Measurements from ENCODE around the gene ANAPC4. TPM values are rescaled to one million over a fixed set of nuclear protein-coding genes. Genes with fewer than 3 reads are reported as not detected.

Gene ANAPC4
- total and polyA plus RNA-seq, 2 of the 8 experiments (the other 6 are each of a cell fraction or from before 2014, with no cell fraction given): 8.7 to 31.6 TPM

DNA sequence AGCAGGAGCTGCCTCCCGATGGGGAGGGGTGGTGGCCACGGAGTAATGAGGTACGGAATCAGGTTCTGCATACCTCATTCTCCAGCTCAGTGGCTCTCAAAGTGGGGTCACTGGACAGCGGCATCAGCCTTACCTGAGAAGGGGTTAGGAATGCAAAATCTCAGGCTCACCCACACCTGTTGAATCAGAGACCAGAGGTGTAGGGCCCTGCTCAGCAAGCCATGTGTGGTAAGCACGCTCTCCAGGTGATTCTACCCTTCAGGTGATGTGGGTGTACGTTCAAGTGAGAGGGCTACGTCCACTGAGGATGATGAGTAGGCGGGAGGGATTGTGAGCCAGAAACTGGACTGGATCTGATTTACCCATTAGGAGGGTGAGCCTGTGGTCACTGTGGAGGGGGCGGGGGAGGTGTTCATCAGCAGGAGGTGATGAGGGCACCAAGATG lies 65.8 kb downstream of the ANAPC4 start:
- no peaks in the 10 kb centered on the region for H4K20me1 ChIP-seq (replicated peaks in 1 of 2; ENCODE audit: control insufficient read depth in 1 of 2, insufficient read depth in 2 of 2, low read length in 2 of 2)
- H3K79me1 ChIP-seq (ENCODE audit: low read depth, low read length): no peaks in the 10 kb centered on the region
- H2BK15ac ChIP-seq (ENCODE audit: low read length): no peak overlapping the region
- H2BK5ac ChIP-seq (ENCODE audit: low read depth, low read length): no peak overlapping the region
- FAIRE-seq (no peak), DNase-seq (ENCODE audit: low read depth in 1 of 2, low spot score in 2 of 2) (no peak)
- no peaks in the 10 kb centered on the region for H3K36me3 ChIP-seq (ENCODE audit: control insufficient read depth in 2 of 4, insufficient read depth in 4 of 4, low read length in 3 of 4)
- no peak overlapping the region for H2BK120ac ChIP-seq (replicated peaks; ENCODE audit: low read depth, low read length)
- ChIA-PET POLR2A (ENCODE audit: partially characterized antibody) (interaction anchor here (1.0 kb wide), 1 partner anchor 21 kb away, joined by 3 read pairs; no protein-coding TSS in a partner anchor), CTCF (ENCODE audit: partially characterized antibody) (interaction anchor here (0.7 to 11.2 kb wide), 31 partner anchors 11 to 394 kb away, joined by 3 to 248 read pairs (median 7); partner anchors contain the start of gene SLC34A2)
- WGBS, 2 experiments (ENCODE audit: extremely low coverage in 1 of 2, insufficient coverage in 1 of 2, insufficient read length in 1 of 2, insufficient replicate concordance in 2 of 2, low coverage in 1 of 2, low lambda C conversion rate in 2 of 2, missing lambda C conversion rate in 1 of 2): 77% methylated on average over 9 of the region's 9 CpGs; no CpG with 5 or more reads in 1 of the 2 experiments
- TF ChIP-seq BACH1 (IDR thresholded peaks at IDR 0.05; ENCODE audit: low read length): no peak
- TF ChIP-seq POU5F1 (IDR thresholded peaks at IDR 0.05; ENCODE audit: low read depth, low read length): no peak
- TF ChIP-seq POLR2A (IDR thresholded peaks at IDR 0.05; ENCODE audit: control extremely low read depth in 1 of 2, low read depth in 2 of 2, low read length in 2 of 2): no peak
- no peak for TF ChIP-seq FOSL1 (IDR thresholded peaks at IDR 0.05; ENCODE audit: insufficient read depth, low read depth, low read length)
- no peak for TF ChIP-seq BRCA1 (IDR thresholded peaks at IDR 0.05; ENCODE audit: low read depth, low read length)
- TF ChIP-seq SIRT6 (IDR thresholded peaks at IDR 0.05; ENCODE audit: low read length): no peak
- no peak for TF ChIP-seq PHF8 (conservative IDR thresholded peaks at IDR 0.05; ENCODE audit: low read depth, low read length)
- TF ChIP-seq ASH2L (IDR thresholded peaks at IDR 0.05; ENCODE audit: low read length): no peak
- TF ChIP-seq KDM5A (IDR thresholded peaks at IDR 0.05; ENCODE audit: low read length): no peak
- TF ChIP-seq SIX5 (IDR thresholded peaks at IDR 0.05; ENCODE audit: low read depth, low read length): no peak
- no peak for TF ChIP-seq POLR2AphosphoS5 (IDR thresholded peaks at IDR 0.05; ENCODE audit: low read depth, low read length)
- TF ChIP-seq, protein P1, sequence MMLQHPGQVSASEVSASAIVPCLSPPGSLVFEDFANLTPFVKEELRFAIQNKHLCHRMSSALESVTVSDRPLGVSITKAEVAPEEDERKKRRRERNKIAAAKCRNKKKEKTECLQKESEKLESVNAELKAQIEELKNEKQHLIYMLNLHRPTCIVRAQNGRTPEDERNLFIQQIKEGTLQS (IDR thresholded peaks at IDR 0.05; ENCODE audit: insufficient read depth, low read depth, low read length): no peak
- TF ChIP-seq CBX8 (IDR thresholded peaks at IDR 0.05; ENCODE audit: borderline replicate concordance, low read depth, low read length): no peak
- no peak for TF ChIP-seq CREB1 (IDR thresholded peaks at IDR 0.05)
- H3K23ac ChIP-seq (ENCODE audit: insufficient read length): no peak overlapping the region
- no peak overlapping the region for H3K9ac ChIP-seq (replicated peaks in 1 of 4; ENCODE audit: extremely low read depth in 1 of 4, low read depth in 3 of 4, low read length in 3 of 4)
- H3K14ac ChIP-seq (ENCODE audit: insufficient read length): no peak overlapping the region
- H3K27me3 ChIP-seq (replicated peaks in 1 of 4; ENCODE audit: control insufficient read depth in 3 of 4, extremely low read depth in 1 of 4, insufficient read depth in 3 of 4, low read length in 3 of 4): no peaks in the 10 kb centered on the region
- H3K4me2 ChIP-seq (ENCODE audit: insufficient read depth in 1 of 2, low read depth in 2 of 2, low read length in 2 of 2): no peak overlapping the region
- no peak overlapping the region for H3K56ac ChIP-seq (replicated peaks; ENCODE audit: insufficient read length, low read depth, low read length)
- no peak overlapping the region; the same call in 1 of the 2 replicates for H4K8ac ChIP-seq (ENCODE audit: extremely low read depth, insufficient read depth, low read length)
- no peak overlapping the region; the same call in 1 of the 2 replicates for H2AK5ac ChIP-seq (ENCODE audit: low read depth, low read length)
- peak overlapping the region; percentile 82; the same call in 1 of the 2 replicates for H2BK20ac ChIP-seq (ENCODE audit: low read length)
- no peak overlapping the region for H4K5ac ChIP-seq (ENCODE audit: insufficient read length, low read depth, low read length)
- H3K9me3 ChIP-seq (ENCODE audit: insufficient read depth in 2 of 2, low read depth in 1 of 2, low read length in 1 of 2): no peaks in the 10 kb centered on the region
- H3K4ac ChIP-seq (replicated peaks; ENCODE audit: insufficient read length, low read depth, low read length): no peak overlapping the region
- H2BK12ac ChIP-seq (ENCODE audit: low read depth, low read length): no peak overlapping the region
- peak overlapping the region; percentile 4 for H4K91ac ChIP-seq (replicated peaks; ENCODE audit: insufficient read length, low read length)
- no peak overlapping the region for H3K18ac ChIP-seq (ENCODE audit: extremely low read depth, low read length)
- no peak overlapping the region for H3K4me3 ChIP-seq (ENCODE audit: extremely low read depth in 1 of 4, insufficient read depth in 2 of 4, low read depth in 3 of 4, low read length in 4 of 4)
- no peak overlapping the region; the same call in 1 of the 2 replicates for H2AFZ ChIP-seq (ENCODE audit: low read length)
- no peaks in the 10 kb centered on the region for H3K79me2 ChIP-seq (ENCODE audit: control insufficient read depth in 1 of 2, insufficient read depth in 2 of 2, low read length in 2 of 2)
- no peak overlapping the region for H3K27ac ChIP-seq (ENCODE audit: low read depth, low read length)
- no peaks in the 10 kb centered on the region for H3K23me2 ChIP-seq (ENCODE audit: low read depth, low read length)
- H3K4me1 ChIP-seq (replicated peaks in 1 of 4; ENCODE audit: control insufficient read depth in 3 of 4, insufficient read depth in 4 of 4, low read length in 3 of 4): peaks cover 0 to 8% (median 0%) of the 10 kb centered on the region in 4 experiments; a peak in 3 of 7 replicates

All from H1 (cell line).